T-helper 22 cell (primary cell): ENCODE measurements around the gene TNFRSF12A.

Source experiments
- DNase-seq: peaks from one replicate; pipeline ENCODE4 v3.0.0-alpha.2; 2020; ENCODE audit warnings: low read depth

The TNFRSF12A gene

DNA sequence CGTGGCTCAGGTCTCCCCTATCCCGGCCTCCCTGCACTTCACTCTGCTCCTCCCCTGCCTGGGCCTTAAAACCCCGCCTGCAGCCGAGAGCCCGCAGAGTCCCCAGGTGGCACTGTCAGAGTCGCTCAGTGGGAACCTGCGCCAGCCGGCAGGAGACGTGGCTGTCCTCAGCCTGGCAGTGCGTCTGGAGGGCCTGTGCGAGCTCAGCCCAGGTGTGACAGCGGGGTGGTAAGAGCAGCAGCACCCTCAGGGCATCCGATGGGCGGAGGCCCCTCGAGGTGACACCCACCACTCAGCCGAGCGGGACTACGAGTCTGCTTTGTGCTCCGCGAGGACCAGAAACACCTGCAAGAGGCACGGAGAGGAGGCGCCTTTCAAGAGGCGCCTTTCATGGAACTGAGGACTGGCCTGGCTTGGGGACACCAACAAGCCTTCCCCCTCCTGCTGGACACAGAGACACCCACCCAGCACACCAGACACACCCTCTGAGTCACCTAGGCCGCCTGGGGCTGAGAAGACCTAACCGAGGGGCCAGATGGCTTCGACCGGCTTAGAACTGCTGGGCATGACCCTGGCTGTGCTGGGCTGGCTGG is 7.2 kb upstream of the TNFRSF12A start, which contains the start of gene CLDN9:
Gene CLDN9, plus strand, starts transcription at position 96 of the 593 bp plus-strand sequence. Its CDS starts 440 bp downstream, at position 536.
- no peak for DNase-seq

DNA sequence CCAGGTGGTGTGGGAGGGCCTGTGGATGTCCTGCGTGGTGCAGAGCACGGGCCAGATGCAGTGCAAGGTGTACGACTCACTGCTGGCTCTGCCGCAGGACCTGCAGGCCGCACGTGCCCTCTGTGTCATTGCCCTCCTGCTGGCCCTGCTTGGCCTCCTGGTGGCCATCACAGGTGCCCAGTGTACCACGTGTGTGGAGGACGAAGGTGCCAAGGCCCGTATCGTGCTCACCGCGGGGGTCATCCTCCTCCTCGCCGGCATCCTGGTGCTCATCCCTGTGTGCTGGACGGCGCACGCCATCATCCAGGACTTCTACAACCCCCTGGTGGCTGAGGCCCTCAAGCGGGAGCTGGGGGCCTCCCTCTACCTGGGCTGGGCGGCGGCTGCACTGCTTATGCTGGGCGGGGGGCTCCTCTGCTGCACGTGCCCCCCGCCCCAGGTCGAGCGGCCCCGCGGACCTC is 6.6 kb upstream of the TNFRSF12A start:
- DNase-seq: no peak

DNA sequence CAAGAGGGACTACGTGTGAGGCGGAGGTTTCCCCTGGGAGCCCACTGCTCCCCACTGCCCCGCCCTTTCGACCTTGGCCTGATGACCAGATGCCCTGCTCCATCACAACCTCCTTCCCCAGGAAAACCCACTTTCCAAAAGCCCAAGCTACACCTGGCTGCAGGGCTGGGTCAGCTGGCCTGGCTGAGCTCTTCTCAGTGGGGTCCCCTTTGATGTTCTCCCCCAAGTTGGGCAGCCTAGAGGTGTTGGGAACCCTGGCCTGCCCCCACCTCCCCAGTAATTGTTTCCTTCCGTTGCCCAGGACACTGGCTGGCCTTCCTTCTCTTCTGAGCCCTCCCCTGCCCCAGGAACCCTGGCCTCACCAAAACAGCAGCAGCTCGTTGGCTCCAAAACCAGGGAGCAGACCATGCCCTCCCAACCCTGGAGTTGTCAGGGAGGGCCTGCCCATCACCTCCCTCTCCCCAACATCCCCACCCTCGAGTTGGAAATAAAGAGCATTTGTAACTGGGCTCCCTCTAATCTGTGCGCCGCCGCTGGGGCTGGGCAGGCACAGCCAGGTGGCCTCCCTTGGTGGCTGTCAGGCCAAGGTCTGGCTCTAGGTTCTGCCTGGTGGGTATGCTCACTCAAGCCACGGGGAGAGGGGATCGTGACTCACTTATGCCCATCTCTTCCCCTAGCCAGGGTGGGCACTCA is 6.0 kb upstream of the TNFRSF12A start:
- DNase-seq: no peak

DNA sequence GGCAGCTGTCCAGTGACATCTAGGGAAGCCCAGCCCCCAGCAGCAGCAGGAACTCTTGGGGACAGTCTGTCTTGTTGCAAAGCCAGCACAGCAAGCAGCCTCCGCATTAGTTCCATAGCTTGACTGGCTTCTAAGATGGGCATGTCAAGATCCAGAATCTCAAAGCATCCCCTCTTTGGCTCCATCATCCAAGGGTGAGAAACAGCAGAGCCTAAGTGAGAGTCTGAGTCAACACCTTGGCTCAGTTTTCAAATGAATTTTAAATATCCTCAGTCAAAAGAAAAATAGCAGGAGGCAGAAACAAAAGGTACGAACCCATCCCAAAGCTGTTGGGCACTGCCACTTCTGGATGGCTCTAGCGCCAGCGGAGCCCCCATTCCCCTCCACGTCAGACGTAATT is 5.2 kb upstream of the TNFRSF12A start:
- no peak for DNase-seq

DNA sequence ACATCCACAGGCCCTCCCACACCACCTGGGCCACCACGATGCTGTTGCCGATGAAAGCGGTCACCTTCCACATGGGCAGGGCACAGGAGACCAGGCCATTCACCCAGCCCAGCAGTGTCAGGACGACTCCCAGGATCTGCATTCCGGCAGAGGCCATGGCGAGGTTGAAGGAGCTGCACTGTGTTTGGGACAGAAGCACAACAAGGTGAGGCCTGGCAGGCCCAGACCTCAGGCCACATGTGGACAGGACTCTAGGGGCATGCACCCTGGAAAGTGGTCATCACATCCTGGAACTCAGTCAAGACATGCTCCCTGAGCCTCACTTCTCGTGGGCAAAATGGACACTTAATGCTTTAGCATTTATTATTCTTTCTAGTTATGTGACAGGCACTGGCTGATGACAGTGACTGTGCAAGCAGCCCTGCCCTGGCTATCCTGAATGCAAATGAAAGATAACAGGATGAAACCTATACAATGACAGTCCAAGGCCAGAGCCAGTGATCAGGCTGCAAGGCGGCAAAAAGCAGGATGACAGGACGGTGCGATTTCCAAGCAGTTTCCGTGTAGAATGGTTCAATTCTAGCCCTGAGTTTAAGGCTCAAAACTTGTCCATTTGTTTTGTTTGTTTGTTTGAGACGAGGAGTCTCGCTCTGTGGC is 4.2 kb upstream of the TNFRSF12A start:
- DNase-seq: no peak

DNA sequence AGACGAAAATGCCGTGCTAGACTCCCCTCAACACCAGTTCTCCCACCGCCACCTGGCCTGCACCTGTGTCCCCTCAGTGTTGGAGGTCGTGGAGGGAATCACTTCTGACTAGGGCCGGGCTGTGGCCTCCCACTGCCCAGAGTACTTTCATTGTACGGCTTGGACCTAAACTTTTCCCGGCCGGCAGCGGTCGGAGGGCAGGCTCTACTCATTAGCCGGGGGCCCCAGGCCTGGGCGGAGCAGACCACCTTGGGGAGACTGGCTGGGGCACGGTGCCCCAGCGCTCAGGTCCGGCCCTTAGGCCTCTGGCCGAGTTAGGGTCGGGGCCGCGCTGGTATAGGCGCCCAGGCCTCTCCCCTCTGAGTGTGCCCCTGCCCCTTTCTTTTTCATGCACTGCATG is 2.8 kb upstream of the TNFRSF12A start:
- DNase-seq: no peak

DNA sequence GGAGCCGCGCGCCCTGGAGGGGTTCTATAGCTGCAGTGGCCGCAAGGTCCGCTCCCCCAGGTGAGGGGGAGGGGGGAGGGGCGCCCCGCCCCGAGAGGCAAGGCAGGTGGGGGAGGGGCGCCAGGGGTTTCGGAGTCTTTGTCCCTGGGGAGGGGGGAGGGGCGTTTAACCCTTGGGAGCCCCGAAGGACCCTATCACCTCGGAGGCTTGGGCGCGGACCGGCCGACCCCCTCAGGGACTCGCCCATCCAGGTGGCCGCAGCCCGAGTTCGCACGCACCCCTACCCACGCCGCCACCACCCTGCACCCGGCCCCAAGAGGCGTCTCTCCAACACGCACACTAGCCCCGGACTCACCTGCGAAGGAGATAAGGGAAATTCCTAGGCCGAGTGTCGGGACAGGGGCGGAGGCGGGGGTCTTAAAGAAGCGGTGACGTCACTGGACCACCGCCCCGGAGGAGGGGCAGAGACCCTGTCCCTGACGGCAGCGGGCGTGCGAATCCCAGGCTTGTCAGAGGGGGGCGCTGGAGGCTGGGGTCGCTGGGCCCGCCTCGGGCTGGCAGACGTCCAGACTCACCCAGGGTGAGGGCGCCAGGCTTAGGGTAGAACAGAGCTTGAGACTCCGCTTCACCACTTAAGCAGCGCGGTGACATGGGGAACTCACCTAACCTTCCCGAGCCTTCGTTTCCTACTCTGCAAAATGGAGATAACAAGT is 2.2 kb upstream of the TNFRSF12A start, which contains the start of gene CLDN6:
Gene CLDN6, minus strand, starts transcription at position 390 of the 713 bp plus-strand sequence. CDS start 2,162 bp downstream, outside the sequence.
- DNase-seq: no peak

DNA sequence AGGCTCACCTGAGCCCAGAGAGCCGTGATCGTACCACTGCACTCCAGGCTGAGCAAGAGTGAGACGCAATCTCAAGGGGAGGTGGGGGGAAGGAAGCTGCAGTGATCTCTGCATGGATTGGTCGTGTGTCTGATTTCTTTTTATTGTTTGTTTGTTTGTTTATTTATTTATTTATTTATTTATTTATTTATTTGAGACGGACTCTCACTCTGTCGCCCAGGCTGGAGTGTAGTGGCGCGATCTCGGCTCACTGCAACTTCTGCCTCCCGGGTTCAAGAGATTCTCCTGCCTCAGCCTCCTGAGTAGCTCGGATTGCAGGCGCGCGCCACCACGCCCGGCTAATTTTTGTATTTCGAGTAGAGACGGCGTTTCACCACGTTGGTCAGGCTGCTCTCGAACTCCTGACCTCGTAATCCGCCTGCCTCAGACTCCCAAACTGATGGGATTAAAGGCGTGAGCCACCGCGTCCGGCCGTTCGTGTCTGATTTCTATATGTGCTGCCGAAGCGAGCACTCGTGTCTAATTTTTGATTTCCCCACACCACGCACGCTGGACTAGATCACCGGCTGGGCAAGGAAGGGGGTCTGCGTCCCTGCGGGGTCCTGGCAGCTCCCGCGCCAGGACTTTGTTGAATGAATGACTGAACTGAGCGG is 448 bp upstream of the TNFRSF12A start:
- no peak for DNase-seq

DNA sequence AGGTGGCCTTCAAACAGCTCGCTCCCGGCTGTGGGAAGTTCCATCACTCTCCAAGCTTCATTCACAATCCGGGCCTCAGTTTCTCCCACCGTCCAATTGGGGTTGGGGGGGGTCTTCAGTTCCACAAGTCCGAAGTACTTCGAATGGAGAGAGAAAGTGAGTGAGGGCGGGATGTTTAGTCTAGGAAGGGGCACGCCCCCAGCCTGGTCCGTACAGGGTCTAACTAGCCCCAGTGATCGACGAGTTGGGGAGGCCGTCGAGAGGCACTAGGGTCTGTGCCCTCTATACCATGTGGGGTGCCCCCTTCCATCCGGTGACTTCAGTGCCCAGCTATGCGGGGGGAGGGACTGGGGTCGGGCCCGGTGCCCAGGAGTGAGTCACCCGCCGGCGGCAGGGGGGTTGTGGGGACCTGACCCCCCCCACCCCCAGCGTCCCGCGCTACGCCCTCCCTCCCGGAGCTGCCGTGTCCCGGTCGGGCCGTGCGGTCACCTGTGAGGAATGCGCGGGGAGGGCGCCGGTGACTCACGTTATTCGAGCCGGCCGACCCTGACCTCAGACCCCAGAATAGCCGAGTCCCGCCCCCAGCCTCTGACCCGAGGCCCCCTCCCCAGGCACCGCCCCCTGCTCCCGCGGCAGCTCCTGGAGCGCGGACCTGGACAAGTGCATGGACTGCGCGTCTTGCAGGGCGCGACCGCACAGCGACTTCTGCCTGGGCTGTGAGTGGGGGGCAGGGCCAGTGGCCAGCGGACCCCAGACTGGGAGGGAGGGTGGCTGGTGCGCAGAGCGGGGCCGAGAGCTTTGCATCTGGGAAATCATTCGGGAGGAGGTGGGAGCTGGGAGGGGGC is 658 bp downstream of the TNFRSF12A start:
- DNase-seq: peak; percentile 79

DNA sequence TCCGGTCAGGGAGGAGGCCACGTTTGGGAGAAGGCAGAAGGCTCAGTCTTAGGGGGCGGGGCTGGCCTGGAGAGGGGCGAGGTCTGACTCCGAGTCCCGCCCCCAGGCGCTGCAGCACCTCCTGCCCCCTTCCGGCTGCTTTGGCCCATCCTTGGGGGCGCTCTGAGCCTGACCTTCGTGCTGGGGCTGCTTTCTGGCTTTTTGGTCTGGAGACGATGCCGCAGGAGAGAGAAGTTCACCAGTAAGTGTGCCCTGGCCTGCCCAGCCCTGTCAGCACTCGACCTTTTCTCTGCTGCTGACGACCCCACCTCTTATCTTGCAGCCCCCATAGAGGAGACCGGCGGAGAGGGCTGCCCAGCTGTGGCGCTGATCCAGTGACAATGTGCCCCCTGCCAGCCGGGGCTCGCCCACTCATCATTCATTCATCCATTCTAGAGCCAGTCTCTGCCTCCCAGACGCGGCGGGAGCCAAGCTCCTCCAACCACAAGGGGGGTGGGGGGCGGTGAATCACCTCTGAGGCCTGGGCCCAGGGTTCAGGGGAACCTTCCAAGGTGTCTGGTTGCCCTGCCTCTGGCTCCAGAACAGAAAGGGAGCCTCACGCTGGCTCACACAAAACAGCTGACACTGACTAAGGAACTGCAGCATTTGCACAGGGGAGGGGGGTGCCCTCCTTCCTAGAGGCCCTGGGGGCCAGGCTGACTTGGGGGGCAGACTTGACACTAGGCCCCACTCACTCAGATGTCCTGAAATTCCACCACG is 1.5 kb downstream of the TNFRSF12A start:
- peak; percentile 86 for DNase-seq

DNA sequence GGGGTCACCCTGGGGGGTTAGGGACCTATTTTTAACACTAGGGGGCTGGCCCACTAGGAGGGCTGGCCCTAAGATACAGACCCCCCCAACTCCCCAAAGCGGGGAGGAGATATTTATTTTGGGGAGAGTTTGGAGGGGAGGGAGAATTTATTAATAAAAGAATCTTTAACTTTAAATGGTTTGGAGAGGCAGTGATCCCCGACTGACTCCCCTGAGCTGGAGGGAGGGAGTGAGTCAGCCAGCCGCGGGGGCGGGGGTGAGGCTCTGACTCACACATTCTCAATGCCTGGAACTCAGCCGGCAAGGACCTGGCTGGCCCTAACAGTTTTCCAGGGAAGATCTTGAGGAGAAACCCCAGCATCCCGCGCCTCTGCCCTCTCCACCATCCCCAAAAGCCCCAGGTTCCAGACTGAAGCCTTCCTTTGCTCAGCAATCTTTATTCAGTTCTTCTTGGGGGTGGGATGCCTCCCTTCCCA is 2.1 kb downstream of the TNFRSF12A start:
- DNase-seq: peak; percentile 76

DNA sequence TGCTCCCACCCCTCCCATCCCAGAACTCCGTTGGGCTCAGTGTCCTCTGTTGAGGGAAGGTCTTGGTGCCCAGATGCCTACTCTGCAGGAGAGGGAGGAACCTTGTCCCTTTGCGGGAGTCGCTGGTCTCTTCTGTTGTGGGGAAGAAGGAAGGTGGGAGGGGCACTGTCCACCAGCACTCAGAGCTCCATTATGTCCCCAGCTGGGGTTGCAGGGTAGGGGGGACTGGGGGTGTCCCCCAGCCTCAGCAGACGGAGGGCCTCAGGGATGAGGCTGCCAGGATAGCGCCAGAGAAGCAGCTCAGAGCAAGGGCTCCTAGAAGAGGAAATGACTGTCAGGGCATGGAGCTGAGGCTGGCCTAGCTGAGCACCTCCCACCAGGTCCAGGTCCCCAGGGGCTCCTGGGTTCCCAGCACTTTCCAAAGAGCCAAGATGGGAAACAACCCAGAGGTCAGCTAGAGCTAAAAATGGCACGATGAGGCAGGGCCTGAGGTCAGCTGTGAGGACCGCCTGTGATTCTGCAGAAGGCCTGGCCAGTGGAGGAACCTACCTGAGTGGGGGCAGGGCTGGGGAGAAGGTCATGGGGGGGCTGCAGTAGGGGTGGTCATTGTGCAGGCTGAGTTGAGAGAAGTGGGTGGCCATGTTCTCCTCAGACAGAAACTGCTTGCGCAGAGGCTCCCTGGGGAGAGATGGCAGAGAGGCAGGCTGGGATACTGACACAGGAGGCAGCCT is 2.7 kb downstream of the TNFRSF12A start:
- no peak for DNase-seq

DNA sequence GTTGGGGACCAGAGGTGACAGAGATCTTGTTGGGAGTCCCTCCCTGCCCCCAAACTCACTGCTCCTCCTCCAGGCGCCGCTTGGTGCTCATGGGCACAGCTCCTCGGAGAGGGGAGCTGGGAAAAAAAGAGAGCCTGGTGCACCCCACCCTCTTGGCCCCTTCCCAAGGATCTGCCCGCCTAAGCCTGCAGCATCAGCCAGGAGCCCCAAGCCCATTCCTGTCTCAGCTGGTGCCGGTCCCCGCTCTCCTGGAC is 3.2 kb downstream of the TNFRSF12A start:
- no peak for DNase-seq

DNA sequence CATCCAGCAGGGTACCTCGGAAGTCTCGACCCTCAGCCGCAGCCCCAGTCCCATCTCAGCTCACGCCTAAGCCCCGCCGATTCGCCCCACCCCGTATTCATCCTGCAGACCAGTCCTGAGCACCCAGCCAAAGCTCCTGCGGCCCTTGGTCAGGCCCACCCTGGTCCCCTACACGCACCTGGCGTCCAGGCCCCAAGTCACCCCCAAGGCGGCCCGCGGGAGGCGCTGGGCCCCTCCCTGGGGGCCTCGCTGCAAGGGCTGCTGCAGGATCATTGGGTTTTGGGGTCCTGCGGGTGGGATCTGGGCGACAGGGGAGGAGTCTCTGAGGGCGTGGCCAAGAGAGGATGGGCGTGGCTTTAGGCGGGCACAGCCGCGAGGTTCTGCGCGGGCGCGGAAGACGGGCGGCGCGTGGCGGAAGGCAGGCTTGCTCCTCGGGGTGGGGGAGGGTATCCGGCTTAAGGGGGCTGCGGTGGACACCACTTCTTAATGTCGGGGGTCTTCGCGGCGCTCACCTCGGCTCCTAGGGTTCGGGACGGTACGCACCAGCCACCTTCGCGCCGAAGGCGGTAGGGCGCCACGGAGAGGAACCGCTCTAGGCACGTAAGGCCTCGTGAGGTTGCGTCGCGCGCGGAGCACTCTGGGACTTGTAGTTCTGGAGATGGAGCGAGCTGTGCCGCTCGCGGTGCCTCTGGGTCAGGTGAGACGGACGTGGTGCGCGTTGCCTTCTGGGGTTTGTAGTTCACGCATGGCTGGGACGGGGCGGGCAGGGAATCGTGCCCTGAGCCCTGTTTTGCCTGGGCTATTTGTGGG is 3.7 kb downstream of the TNFRSF12A start, which contains the start of the genes HCFC1R1 and THOC6:
Gene HCFC1R1, minus strand, starts transcription at position 274 of the 810 bp plus-strand sequence. Its CDS starts 1 bp downstream, at position 273.
Gene THOC6, plus strand, starts transcription at position 367 of the 810 bp plus-strand sequence. Its CDS starts 292 bp downstream, at position 659.
- peak; percentile 92 for DNase-seq

DNA sequence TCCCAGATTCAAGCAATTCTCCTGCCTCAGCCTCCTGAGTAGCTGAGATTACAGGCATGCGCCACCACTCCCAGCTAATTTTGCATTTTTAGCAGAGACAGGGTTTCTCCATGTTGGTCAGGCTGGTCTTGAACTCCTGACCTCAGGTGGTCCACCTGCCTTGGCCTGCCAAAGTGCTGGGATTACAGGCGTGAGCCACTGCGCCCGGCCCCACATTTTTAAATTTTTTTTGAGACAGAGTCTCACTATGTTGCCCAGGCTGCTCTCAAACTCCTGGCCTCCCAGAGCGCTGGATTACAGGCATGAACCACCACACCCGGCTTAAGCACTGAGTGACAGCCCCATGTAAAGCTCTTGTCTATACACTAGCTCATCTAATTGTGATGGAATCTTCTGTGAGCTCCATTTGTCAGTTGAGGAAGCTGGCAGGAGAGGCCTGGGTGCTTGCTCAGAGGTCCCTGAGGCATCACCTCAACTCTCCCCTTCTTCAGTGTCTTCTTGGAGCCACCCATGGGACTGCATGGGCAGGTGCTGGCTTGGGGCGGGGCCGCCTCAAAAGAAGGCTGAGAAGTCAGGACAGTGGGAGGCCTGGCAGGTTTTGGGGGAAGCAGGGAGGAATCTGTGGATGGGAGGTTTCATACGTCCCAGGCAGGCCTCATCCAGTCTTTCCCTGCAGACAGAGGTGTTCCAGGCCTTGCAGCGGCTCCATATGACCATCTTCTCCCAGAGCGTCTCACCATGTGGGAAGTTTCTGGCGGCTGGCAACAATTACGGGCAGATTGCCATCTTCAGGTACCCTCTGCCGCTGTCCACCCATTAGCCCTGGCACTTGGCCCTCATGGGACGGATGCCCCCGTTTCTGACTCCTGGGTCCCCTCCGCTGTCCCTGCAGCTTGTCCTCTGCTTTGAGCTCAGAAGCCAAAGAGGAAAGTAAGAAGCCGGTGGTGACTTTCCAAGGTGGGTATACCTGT is 5.1 kb downstream of the TNFRSF12A start:
- no peak for DNase-seq

DNA sequence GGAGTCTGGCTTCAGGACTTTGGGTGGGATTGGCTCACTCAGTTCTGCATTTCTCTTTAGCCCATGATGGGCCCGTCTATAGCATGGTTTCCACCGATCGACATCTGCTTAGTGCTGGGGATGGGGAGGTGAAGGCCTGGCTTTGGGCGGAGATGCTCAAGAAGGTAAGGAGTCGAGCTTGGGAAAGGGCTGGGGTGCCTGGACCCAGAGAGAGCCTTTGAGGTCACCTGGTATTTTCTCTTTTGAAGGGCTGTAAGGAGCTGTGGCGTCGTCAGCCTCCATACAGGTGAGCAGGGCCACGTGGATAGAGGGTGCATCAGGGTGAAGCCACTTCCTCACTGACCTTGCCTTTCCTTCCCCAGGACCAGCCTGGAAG is 5.8 kb downstream of the TNFRSF12A start:
- no peak for DNase-seq
